Measurements from ENCODE around the gene DOK4.

DNA sequence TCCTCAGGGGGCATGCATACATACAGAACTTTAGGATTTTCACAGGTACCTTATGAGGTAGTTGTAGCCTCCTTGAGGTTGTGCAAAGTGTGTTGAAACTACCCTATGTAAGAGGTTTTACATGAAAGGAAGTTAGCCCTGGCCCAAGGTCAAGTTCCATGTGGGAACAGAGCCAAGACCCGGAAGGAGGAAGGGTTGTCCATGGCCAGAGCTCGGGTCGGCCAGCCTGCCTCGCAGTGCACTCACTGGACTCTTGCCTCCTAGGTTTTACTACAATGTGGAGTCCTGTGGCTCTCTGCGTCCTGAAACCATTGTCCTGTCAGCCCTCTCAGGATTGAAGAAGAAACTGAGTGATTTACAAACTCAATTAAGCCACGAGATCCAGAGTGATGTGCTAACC lies 15.6 kb downstream of the DOK4 start:
- TF ChIP-seq, protein P1, sequence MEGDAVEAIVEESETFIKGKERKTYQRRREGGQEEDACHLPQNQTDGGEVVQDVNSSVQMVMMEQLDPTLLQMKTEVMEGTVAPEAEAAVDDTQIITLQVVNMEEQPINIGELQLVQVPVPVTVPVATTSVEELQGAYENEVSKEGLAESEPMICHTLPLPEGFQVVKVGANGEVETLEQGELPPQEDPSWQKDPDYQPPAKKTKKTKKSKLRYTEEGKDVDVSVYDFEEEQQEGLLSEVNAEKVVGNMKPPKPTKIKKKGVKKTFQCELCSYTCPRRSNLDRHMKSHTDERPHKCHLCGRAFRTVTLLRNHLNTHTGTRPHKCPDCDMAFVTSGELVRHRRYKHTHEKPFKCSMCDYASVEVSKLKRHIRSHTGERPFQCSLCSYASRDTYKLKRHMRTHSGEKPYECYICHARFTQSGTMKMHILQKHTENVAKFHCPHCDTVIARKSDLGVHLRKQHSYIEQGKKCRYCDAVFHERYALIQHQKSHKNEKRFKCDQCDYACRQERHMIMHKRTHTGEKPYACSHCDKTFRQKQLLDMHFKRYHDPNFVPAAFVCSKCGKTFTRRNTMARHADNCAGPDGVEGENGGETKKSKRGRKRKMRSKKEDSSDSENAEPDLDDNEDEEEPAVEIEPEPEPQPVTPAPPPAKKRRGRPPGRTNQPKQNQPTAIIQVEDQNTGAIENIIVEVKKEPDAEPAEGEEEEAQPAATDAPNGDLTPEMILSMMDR (IDR thresholded peaks at IDR 0.05; ENCODE audit: low read depth, low read length, missing input control), result no peak
- TF ChIP-seq, protein P2, sequence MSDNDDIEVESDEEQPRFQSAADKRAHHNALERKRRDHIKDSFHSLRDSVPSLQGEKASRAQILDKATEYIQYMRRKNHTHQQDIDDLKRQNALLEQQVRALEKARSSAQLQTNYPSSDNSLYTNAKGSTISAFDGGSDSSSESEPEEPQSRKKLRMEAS (IDR thresholded peaks at IDR 0.05), result peak; percentile 23
- TF ChIP-seq YY1 (IDR thresholded peaks at IDR 0.05) (no peak), RXRA (IDR thresholded peaks at IDR 0.05) (peak in 1 of 2 donors; percentile 13)
